Measurements from ENCODE around the gene TOLLIP.
"Not testable (repeated sequence)": the region's sequence is repeated elsewhere in the genome, so short reads cannot be mapped to it uniquely, and the experiment has no call there.

Gene TOLLIP

DNA sequence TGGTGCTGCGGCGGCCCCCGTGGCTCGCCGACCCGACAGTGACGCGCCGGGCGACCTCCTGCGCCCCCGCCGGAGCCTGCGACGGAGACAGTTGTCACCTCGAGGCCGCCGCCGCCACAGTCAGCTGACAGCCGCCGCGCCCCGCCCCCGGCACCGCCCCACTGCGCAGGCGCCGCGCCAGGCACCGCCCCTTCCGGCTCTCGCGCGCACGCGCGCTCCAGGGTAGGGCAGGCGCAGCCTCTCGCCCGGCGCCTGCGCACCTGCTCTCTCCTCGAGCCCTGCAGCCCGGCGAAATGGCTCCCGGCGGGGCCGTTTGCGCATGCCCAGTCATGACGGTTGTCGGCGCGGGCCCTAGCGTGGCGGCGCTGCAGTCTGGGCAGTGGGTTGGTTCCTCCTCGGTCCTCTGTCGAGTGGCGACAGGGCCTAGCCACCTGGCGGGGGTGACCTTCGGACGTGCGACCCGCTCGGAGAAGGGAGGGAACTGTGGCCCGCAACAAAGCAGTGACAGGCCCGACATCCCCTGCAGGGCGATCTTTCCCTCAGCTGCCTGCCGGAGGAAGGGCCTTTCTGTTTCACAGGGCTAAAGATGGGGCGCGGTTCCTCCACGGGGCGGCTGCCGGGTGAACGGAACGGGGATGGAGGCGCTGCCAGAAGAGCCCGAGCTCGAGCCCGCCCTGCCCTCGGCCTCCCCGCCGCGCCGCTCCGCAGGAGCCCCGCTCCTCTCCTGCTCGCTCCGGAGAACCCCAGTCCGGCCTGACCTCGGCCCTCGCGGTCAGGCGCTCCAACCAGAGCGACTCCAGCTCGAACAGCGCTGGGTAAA lies at the start of gene TOLLIP:
TOLLIP (minus strand) TSS at position 135 of the 820 bp plus-strand sequence; CDS start at position 1, 134 bp downstream.
- peak; percentile 23 for DNase-seq (ENCODE audit: low read depth)

DNA sequence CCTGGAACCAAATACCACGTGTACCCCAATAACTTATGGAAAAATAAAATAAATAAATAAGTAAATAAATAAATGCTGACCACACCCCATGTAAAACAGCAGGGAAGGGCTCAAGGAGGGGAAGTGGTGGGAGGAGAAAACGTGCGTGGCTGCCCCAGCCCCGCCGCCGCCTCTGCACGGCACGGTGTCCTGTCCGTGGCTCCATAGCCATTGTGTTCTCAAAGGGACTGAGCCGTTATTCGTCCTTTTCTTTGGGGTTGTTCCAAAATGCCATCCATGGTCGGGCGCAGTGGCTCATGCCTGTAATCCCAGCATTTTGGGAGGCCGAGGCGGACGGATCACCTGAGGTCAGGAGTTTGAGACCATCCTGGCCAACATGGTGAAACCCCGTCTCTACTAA lies 49.5 kb upstream of the TOLLIP start:
- not testable (repeated sequence) for DNase-seq (ENCODE audit: low read depth)

DNA sequence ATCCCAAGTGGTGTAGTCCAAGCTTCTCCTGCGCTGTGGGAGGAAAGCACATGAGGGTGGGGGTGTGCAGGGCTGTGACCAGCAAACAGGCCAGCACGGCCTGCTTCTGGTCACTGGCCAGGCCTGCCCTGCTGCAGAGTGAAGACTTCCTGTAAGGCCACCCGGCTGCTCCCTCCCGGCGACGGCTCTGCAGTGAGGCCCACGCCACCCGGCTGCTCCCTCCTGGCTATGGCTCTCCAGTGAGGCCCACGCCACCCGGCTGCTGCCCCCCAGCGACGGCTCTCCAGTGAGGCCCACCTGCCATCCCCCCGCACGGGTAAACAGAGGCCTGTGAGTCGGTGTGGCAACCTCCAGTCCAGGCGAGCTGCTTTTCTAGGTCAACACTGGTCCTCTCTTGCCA lies 48.9 kb upstream of the TOLLIP start:
- DNase-seq (ENCODE audit: low read depth): no peak

DNA sequence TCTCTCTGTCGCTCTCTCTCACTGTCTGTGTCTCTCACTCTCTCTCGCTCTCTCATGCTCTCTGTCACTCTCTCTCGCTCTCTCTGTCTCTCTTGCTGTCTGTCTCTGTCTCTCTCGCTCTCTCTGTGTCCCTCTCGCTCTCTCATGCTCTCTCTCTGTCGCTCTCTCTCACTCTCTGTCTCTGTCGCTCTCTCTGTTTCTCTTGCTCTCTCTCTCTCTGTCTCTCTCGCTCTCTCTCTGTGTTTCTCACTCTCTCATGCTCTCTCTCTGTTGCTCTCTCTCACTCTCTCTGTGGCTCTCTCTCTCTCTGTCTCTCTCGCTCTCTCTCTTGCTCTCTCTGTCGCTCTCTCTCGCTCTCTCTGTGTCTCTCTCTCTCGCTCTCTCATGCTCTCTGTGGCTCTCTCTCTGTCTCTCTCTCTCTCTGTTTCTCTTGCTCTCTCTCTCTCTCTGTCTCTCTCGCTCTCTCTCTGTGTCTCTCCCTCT lies 47.1 kb upstream of the TOLLIP start:
- no peak for DNase-seq (ENCODE audit: low read depth)

DNA sequence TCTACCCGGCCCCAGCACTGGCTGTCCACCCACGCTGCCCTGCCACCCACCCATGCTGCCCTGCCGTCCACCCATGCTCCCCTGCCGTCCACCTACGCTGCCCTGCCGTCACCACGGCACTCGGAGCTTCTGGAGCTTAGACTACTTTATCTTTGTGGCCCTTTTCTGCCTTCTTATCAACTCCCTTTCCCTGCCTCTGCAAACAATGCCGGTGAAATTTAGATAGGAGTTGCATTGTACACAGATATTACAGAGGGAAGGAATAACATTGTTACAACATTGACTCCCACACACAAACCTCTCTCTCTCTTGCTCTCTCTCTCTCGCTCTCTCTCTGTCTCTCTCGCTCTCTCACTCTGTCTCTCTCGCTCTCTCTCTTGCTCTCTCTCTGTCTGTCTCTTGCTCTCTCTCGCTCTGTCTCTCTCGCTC lies 46.6 kb upstream of the TOLLIP start:
- DNase-seq (ENCODE audit: low read depth): no peak

DNA sequence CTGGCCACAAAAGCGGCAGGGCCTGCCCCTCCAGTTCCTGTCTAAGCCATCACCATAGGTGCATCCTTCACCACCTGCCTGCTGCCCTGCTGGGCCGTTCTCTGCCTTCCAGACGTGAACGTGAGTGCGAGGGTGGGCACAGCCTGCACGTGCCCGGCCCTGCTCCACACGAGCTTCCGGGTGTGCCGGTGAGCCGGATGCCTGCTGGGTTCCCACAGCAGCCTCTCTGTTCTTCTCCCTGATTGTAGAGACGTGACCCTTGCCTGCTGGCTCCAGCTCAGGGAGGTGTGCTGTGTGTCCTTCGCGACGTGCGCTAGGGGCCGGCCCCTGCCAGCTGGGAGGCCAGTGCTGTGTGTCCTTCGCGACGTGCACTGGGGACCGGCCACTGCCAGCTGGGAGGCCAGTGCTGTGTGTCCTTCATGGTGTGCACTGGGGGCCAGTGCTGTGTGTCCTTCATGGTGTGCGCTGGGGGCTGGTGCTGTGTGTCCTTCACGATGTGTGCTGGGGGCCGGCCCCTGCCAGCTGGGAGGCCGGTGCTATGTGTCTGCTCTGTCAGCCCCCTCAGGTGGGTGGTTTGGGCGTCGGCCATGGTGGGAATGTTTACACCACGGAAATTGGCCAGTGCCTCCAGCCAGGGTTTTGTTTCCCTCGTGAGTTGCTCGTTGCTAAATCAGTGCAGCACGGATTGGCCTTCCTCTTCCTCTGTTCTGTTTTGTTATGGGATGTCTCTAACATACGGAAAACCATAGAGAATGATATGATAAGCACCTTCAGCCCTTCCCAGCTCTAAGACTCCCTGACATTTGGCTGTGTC lies 44.9 kb upstream of the TOLLIP start:
- DNase-seq (ENCODE audit: low read depth): no peak

DNA sequence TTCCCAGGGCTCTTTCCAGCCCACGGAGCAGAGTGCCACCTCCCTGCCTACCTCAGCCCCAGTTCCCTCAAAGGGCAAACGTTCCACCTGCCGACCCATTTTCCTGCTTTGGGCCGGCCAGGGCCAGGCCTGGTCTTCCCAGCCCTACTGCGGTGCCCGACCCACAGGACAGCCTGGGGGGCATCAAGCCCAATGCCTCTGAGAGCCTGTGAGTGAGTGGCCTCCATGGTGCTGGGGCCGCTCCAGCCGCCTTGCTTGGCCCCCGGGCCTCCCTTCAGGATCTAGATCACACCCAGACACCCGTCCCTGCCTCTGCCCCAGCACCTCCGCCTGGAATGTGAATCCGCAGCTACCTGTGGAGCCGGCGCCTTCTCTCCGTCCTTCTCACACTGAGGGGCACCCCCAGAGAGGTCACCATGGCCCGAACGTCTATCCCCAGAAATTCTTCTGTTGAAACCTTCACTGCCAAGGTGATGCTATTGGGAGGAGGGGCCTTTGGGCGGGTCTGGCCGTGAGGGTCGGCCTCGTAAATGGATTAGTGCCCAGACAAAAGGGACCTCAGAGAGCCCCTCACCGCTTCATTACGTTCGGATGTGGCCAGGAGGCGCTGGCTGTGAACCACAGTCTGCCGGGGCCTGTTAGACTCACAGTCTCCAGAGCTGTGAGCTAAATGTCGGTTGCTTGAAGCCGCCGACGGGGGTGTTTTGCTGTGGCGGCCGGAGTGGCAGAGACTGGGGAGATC lies 44.1 kb upstream of the TOLLIP start:
- DNase-seq (ENCODE audit: low read depth): no peak

DNA sequence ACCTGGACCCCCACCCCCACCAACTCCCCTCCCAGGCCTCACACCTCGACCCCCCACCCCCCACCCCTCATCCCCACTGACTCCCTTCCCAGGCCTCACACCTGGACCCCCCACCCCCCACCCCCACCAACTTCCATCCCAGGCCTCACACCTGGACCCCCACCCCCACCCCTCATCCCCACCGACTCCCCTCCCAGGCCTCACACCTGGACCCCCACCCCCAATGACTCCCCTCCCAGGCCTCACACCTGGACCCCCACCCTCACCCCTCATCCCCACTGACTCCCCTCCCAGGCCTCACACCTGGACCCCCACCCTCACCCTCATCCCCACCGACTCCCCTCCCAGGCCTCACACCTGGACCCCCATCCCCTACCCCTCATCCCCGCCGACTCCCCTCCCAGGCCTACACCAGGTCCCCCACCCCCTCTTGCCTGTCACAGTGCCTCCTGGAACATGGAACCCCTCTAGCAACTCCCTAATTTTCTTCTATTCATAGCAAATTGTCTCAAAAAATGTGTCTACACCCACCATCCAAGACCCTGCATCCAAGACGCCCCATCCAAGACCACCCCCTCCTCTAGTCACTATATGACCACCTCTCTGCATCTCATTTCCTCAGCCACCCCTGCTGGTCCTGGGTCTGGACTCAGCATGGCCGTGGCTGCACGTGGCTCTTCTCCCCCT lies 43.4 kb upstream of the TOLLIP start:
- DNase-seq (ENCODE audit: low read depth): no peak

DNA sequence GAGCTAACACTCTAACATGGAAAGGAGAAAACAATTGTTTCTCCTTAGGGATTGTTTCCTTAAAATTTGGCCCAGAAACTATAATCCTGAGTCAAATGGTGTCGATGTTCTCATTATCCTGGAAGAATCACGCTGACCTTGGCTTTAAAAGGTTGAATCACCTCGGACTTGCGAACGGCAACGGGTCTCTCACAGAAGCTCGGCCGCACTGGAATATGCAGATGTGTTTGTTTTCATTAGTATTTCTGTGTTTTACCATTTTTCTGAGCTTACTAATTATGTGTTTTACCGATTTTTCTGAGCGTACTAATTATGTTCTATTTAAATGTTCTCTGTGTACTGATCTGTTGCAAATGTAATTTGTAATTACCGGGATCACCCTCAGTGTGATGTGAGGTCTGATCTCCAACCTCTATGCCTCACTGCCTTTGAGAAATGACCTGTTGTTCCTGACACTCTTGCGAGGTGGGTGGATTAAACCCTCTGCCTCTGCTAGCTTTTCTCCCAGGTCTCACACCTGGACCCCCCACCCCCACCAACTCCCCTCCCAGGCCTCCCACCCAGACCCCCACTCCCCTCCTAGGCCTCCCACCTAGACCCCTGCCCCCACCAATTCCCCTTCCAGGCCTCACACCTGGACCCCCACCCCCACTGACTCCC lies 42.0 kb upstream of the TOLLIP start:
- DNase-seq (ENCODE audit: low read depth): no peak

DNA sequence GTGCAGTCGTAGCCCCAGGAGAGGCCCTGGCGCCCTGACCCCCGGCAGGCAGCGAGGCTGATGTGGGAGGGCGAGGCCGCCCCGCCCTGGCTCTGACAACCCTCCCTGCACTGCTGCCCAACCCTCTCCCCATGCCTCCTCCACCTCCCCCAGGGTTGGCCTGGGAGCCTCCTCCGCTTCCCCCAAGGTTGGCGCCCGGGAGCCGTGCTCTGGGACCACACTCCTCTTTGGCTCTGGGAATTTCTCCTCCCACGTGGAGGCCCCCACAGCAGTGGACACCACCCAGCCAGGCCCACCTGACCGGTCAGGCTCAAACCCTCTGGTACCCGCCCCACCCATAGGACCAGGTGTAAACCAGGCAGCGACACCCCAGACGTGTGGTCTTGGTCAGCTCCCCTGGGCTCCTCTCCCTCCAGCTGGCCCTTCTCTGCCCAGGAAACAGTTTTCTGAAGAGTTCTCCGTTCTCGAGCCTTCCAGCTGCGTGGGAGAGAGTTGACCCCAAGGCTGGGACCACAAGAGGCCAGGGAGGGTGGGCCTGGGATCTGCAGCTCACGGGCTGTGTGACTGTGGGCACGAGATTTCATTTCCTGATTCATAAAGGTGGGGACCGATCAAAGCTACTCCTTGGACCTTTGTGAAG lies 40.8 kb upstream of the TOLLIP start:
- DNase-seq (ENCODE audit: low read depth): no peak

DNA sequence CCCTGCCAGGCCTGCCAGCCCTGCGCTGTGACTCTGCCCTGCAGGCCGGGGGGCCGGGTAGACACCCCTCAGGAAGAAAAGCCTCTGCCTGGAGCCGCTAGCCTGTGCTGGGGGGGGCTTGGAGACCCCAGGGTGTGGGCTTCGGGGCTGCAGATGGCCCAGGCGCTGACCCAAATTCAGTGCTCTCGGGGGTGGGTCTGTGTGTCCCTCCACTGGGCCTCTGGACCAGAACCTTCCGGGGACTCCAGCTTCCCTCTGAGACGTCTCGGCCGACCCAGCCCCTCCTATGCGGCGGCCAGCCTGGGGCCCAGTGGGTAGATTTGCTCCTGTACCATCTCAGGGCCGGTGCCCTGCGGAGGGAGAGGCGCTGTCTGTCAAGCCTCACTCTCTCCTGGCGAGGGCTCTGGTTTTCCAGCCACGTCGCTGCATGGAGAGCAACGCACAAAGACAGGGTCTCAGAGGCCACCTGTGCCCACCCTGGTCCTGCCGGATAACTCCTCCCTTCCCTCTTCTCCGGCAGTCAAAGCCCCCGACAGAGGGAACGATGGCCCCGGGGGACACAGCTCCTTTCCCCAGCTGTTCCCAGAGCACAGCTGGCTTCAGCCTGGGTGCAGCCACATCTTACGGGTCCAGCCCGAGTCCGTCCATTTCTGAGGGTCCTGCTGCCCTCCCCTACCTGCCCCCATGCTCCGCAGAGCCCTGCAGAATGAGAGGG lies 40.1 kb upstream of the TOLLIP start:
- no peak for DNase-seq (ENCODE audit: low read depth)

DNA sequence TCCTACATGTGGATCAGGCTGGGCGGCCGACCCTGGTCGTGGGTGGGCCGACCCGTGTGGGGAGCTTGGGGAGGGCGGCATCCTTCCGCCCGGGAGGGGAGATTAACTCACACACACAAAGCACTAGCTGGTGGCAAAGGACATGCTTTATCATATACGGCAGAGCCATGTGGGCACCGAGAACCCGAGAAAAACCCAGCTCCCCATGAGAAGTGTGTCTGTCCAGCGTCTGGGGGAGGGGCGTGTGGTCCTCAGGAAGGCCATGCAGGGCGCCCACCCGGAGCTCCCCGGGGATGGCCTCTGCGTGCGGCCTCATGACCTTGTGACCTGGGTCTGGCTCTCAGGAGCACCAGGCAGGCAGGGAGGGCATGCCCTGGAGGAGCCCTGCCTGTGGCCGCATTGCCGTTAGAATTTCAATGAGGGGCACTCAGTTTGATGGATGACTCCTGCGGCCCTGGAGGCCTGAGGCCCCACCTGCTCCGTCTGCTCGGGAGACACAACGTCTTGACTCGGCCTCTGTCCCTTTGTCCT lies 39.4 kb upstream of the TOLLIP start:
- no peak for DNase-seq (ENCODE audit: low read depth)

DNA sequence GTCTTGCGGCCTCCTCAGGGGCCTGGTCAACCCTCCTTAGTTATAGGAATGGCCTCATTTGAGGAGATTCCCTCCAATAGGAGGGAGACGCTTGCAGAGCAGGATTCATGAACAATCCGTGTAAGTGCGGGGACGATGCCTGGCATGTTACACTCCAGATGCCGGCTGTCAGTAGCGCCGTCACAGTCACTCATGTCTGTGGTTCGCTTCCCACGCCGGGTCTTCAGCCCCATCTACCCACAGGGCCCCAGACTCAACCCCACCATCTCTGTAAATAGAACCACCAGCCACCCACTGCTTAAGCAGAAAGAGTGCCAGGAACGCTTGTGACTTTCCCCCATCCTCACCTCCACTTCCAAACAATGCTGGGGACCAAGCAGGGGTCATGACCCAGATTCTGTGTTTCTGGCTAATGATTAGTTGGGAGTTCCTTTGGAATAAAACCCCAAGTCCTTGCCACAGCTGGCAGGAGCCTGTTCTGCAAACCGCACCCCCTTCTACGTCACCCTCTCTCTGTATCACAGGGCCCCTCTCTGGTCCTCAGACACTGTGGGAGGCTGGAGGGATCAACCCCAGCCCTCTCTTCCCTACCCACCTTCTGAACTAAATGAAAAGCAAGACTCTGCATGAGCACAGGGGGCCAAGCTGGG lies 38.8 kb upstream of the TOLLIP start:
- DNase-seq (ENCODE audit: low read depth): no peak

DNA sequence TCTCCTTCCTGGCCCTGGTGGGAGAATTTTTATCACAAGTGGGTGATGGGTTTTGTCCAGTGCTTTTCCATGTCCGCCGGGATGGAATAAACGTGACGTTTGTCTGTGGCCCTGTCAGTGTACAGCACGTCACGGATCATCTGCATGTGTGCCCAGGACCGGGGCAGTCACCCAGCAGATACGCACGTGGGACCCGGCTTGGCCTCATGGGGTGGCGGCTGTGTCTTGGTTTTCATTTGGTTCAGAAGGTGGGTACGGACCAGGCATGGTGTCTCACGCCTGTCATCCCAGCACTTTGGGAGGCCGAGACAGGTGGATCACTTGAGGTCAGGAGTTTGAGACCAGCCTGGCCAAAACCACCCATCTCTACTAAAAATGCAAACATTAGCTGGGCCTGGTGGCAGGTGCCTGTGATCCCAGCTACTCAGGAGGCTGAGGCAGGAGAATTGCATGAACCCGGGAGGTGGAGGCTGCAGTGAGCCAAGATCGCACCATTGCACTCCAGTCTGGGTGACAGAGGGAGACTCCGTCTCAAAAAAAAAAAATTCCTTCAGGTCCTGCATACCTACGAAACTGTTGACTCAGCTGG lies 38.1 kb upstream of the TOLLIP start:
- DNase-seq (ENCODE audit: low read depth): not testable (repeated sequence)

DNA sequence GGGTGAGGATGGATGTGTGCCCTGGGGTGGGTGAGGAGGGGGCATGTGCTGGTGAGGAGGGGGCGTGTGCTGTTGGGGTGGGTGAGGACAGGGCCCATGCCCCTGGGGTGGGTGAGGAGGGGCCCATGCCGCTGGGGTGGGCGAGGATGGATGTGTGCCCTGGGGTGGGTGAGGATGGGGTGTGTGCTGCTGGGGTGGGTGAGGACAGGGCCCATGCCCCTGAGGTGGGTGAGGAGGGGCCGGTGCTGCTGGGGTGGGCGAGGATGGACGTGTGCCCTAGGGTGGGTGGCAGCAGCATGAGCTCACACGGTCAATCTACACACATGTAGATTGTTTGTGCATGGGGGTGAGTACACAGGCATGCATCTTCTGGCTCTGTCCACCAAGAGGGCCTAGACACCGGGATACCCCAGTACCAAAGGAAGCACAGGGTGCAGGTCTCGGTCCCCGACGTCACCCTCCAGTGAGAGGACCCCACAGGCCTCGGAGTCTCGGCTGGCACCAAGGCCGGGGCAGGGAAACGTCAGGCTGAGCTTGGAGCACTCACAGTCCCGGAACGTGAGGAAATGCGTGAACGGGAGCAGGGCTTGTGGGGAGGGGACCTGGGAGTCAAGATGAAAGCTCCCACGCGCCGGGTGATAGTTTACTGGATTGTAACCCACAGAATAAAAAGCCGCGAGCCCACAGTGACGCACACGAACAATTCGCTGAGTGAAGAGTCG lies 37.4 kb upstream of the TOLLIP start:
- DNase-seq (ENCODE audit: low read depth): no peak

DNA sequence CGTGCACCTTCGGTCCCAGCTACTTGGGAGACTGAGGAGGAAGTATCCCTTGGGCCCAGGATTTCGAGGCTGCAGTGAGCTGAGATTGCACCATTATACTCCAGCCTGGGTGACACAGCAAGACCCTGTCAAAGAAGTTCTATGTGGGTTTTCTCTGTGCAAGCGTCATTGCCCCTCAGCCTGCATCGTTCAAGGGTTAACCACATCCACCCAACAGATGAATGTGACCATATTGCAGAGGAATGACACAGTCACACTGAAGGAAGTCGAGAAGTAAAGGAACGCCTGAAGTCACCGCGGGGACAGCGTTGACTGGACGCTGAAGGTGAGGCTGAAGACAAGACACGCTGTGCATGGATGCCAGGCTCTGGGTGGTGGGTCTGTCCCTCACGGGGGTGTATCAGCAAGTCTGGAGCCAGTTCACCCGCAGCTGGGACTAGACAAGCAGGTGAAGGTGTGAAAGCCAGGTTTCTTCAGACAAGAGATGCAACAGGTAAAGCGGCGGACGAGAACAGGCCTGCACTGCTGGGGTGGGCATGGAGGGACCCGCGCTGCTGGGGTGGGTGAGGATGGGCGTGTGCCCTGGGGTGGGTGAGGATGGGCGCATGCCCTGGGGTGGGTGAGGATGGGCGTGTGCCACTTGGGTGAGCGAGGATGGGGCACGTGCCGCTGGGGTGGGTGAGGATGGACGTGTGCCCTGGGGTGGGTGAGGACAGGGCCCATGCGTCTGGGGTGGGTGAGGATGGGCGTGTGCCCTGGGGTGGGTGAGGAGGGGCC lies 36.5 kb upstream of the TOLLIP start:
- no peak for DNase-seq (ENCODE audit: low read depth)

DNA sequence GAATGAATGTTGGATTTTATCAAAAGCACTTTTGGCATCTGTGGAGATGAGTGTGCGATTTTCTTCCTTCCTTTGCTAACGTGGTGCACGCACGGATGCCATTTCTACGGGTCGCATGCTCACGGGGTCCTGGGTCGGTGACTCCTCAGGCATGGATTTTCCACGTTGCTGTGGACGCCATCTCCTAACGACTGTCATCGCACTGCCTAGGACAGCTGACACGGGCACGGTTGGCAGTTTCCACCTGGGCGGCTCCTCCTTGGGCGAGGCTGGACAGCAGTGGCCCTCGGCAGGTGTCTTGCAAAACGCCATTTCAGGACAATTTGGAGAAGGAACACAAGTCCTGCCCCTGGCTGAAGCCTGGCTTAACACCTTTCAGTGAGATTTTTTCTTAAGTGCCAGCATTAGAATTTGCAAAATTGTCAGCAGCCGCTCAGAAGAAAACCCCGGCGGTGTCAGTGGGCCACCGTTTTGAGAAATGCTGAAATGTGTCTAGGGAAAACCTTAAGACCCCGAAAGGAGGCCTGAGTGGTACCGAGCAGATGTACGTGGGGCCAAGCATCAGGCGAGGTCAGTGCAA lies 34.7 kb upstream of the TOLLIP start:
- DNase-seq (ENCODE audit: low read depth): no peak
